Stimulated activated CD4-positive, alpha-beta T cell treated with anti-CD3 and anti-CD28 coated beads, Interleukin-4, amount 100 ng/mL, for 4 hours (primary cell): Measurements from ENCODE around the gene ACOT7.

Experiments
- DNase-seq, 2 experiments: peaks; one replicate each; pipeline ENCODE4 v3.0.0-alpha.2; 2020

Gene ACOT7

GRCh38 chr1:6280761-6281451, 112.7 kb downstream of the ACOT7 start:
- no peak for DNase-seq

DNA sequence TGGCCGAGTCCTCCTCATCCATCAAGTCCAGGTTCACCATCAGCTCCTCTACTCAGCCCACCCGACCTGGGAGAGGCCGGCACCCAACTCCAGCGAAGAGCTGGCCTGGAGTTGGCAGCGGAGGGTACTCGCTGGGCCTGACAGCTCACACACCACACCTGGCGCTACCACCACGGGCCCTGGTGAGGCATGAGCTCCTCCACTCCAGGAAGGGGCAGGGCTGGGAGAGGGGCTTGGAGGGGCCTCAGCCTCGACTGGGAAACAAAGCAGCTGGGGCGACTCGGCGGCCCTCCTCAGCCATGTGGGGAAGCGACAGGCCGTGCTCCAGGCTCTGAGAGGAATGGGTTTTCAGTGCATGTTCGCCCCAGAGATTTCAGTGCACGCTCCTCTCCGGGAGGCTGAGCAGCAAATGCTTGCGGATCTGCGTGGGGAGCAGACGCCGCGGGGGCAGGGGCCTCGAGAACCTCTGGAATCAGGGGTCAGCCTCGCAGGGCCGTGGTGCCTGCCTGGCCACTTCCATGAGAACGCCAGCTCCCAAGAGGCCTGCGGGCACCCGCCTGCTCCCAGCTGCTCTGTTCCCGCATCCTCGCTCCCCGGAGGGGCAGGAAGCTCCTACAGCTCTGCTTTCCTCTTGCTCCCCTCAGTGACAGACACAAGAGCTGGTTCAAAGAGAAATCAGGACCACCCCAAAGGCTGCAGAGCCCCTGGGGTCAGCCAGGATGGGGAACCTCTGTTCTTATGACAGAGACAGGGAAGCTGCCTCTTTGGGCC, 113.8 kb downstream of the ACOT7 start:
- DNase-seq, result no peak

GRCh38 chr1:6279066-6279465, 114.5 kb downstream of the ACOT7 start:
- DNase-seq, result no peak

- DNase-seq, result no peak
Measured at GRCh38 chr1:6278263-6278662, 115.3 kb downstream of the ACOT7 start.

- DNase-seq, result no peak
Measured at GRCh38 chr1:6276811-6277555, 116.6 kb downstream of the ACOT7 start.

DNA sequence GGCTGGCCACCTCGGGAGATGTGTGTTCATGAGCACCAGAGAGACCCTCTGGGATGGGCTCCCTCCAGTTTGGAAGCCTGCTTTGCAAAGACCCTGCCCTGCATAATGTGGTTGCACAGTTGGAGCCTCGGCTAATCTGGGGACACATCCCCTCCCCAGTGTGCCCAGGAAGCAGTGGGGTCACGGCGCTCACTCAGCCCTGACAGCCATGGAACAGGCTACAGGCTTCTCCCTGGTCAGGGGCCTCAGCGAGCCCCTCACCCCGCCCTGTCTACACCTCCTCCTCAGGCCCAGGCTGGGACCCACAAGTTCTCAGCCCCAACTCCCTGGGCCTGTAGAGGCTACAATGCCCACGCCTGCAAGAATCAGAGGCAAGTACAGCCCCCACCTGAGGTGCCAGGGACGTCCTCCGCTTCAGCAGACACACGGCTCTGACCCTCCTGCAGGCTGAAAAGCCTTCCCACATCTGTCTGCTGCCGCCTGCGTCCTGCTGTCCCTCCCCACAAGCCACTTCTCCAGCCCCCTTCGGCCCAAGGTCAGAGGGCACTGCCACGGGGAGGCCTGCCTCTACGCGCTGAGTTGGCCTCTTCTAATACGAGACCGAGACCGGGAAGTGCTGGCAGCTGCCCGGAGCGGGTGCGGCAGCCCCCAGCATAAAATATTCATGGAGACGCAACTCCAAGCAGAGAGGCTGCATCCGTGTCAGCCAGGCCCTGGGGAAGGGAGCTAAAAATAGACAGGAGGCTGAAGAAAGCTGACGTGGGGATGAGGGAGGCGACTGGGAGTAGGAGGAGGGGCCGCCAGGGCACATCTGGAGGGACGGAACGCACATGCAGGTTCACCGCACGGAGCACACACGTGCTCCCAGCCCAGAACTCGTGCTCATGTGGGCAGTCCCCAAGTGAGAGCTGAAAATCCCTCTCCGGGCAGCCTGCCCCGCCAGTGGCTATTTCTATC, 117.5 kb downstream of the ACOT7 start:
- no peak for DNase-seq

DNA sequence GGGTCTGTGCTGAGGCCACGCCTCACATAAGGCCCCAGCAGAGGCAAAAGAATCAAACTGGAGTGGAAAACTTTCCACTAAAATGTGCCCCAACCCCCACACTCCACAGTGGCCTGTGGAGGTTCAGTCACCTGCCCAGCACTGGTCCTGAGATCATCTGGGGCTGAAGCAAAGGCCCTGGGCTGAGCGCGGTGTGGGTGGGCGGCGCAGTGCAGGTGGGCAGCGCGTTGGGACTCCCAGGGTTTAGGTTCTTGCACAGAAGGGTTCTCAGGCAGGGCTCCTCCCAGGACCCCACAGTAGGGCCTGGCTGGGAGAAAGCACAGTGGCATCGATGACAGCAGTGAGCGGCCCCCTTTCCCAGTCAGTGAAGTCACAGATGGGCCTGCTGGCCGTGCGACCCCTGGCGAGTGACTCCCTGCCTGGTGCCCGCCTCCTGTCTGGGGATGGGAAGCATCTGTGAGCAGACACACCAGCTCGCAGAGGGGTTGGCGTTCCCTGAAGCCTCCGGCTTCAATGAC, 118.9 kb downstream of the ACOT7 start:
- no peak for DNase-seq

- no peak for DNase-seq
Measured at GRCh38 chr1:6274102-6274501, 119.5 kb downstream of the ACOT7 start.

DNA sequence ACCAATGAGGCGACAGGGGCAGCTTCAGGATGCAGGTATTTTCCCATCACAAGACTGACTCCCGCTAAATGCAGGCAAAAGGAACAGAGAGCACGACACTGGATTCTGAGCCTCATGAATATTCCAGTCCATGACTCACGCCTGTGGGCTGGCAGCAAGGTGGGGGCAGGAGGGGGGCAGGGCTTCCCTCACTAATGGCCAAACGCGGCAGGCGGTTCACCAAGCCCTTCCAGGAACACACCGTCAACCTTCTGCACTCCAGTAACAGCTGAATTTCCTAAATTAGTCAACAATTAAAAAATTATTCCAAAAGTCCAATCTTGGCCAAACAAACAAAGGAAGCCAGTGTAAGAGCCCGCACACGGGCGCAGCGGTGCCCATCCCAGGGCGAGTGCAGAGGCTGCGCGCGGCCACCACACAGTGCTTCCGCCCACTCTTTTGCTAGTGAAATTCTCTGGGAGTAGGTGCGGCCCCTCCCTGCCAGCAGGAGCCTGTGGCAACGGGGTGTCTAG, 120.1 kb downstream of the ACOT7 start:
- DNase-seq, result no peak

- no peak for DNase-seq
Measured at GRCh38 chr1:6272868-6273267, 120.7 kb downstream of the ACOT7 start.

GRCh38 chr1:6272452-6272851, 121.1 kb downstream of the ACOT7 start:
- DNase-seq, result no peak

DNA sequence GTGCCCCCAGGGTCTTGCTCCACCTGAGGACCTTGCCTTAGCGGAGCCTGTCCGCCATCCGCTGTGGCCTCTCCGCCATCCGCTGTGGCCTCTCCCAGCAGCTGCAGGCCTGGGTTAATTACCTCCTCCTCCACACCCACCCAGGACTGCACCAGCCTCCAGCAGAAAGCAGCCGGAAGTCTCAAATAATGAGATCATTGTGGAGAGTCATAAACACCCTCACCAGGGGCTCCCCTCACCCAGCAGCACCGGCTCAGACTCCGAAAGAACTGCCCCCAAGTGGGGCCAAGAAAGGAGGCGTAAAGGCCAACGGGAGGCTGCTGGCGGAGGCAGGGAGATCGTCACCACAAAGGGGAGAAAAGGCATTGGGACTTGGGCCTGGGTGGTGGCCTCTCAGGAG, 122.0 kb downstream of the ACOT7 start:
- DNase-seq, result no peak

GRCh38 chr1:6271006-6271405, 122.6 kb downstream of the ACOT7 start:
- DNase-seq, result no peak

- no peak for DNase-seq
Measured at GRCh38 chr1:6270401-6270800, 123.2 kb downstream of the ACOT7 start.

- DNase-seq, result no peak
Measured at GRCh38 chr1:6269720-6270400, 123.7 kb downstream of the ACOT7 start.

DNA sequence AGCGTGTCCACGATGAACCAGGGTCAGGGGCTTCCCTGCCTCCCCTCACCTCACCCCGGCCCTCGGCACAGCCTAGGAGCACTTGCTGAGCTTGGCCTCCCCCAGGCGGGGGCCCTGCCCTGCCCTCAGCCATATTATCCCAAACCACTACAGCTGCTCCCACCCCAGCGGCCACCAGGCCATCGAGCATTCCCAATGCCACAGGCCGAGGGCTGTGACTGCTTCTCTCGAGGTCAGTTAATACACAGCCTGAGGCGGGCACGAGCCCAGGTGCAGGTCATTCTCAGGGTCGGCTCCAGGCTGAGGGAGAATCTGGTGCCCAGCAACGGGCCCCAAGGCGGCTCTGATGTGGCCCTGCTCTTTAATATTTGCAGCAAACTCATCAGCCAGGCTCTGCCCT, 124.3 kb downstream of the ACOT7 start:
- no peak for DNase-seq

GRCh38 chr1:6268415-6268814, 125.2 kb downstream of the ACOT7 start:
- DNase-seq, result no peak

DNA sequence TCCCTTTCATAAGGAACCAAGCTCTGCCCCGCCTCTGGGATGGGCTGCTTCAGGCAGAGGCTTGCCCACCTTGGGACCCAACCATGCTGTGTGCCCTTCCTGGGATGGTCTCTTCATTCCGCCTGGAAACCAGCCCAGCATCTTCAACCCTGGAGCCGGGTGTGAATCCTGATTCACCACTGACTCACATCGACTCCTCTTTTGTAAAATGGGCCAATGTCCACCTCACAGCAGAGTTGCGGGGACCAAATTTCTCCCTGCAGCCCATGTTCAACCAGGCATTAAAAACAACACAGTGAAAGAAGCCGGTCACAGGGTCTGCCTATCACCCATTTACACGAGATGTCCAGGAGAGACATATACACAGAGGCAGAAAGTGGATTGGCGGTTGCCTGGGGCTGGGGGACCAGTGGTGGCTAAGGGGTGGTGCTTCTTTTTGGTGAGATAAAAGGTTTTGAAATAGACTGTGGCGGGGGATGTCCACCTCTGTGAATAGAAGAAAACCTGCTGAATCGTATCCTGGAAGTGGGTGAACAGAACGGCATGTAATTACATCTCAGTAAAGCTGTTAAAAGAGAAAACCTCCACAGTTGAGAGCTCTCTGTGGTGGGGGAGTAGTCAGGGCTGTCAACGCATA, 125.8 kb downstream of the ACOT7 start:
- DNase-seq, result no peak

GRCh38 chr1:6266641-6267040, 126.9 kb downstream of the ACOT7 start:
- no peak for DNase-seq

DNA sequence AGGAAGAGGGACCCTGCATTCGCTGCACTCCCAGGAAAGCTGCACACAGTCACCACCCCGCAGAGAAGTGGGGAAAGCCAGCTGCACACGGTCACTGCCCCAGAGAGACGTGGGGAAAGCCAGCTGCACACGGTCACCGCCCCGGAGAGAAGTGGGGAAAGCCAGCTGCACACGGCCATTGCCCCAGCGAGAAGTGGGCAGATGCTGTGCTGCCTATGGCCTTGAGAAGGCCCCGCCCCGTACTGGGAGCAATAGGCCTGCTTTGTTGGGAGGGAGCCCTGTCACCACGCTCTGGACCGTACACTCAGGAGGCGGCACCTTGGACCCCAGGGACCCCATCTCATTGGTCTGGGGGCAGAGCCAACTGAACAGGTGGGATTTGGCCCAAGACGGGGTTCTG, 128.4 kb downstream of the ACOT7 start:
- DNase-seq, result no peak

GRCh38 chr1:6263716-6264115, 129.9 kb downstream of the ACOT7 start:
- no peak for DNase-seq
